ENCODE measurements around the gene ARL15.

The ARL15 gene

GRCh38 chr5:54140247-54140840, 170.0 kb downstream of the ARL15 start:
- no peak overlapping the region for H3K9ac ChIP-seq (ENCODE audit: low read length)
- H3K9me3 ChIP-seq (ENCODE audit: low read length), result no peaks in the 10 kb centered on the region
- no peaks in the 10 kb centered on the region for H3K27me3 ChIP-seq (ENCODE audit: control insufficient read depth in 1 of 2, insufficient read depth in 2 of 2, low read length in 2 of 2)
- no peaks in the 10 kb centered on the region for H3K36me3 ChIP-seq (ENCODE audit: insufficient read depth, low read length)
- H3K4me1 ChIP-seq (ENCODE audit: insufficient read depth, low read length), result peaks cover 12% of the 10 kb centered on the region
- H3K27ac ChIP-seq (ENCODE audit: low read depth, low read length), result no peak overlapping the region
- H3K4me3 ChIP-seq (ENCODE audit: low read depth in 1 of 2, low read length in 2 of 2), result no peak overlapping the region

GRCh38 chr5:54136516-54137440, 173.6 kb downstream of the ARL15 start:
- no peaks in the 10 kb centered on the region for H3K36me3 ChIP-seq (ENCODE audit: insufficient read depth, low read length)
- H3K9me3 ChIP-seq (ENCODE audit: low read length), result no peaks in the 10 kb centered on the region
- peaks cover 15% of the 10 kb centered on the region for H3K4me1 ChIP-seq (ENCODE audit: insufficient read depth, low read length)
- no peak overlapping the region for H3K27ac ChIP-seq (ENCODE audit: low read depth, low read length)
- H3K4me3 ChIP-seq (ENCODE audit: low read depth in 1 of 2, low read length in 2 of 2), result no peak overlapping the region
- H3K27me3 ChIP-seq (ENCODE audit: control insufficient read depth in 1 of 2, insufficient read depth in 2 of 2, low read length in 2 of 2), result no peaks in the 10 kb centered on the region
- H3K9ac ChIP-seq (ENCODE audit: low read length), result no peak overlapping the region

- H3K36me3 ChIP-seq (ENCODE audit: insufficient read depth, low read length), result no peaks in the 10 kb centered on the region
- no peak overlapping the region for H3K27ac ChIP-seq (ENCODE audit: low read depth, low read length)
- no peaks in the 10 kb centered on the region for H3K27me3 ChIP-seq (ENCODE audit: control insufficient read depth in 1 of 2, insufficient read depth in 2 of 2, low read length in 2 of 2)
- no peak overlapping the region for H3K9ac ChIP-seq (ENCODE audit: low read length)
- H3K4me3 ChIP-seq (ENCODE audit: low read depth in 1 of 2, low read length in 2 of 2), result no peak overlapping the region
- peaks cover 15% of the 10 kb centered on the region for H3K4me1 ChIP-seq (ENCODE audit: insufficient read depth, low read length)
- no peaks in the 10 kb centered on the region for H3K9me3 ChIP-seq (ENCODE audit: low read length)
These were observed 175.3 kb downstream of the ARL15 start for GRCh38 chr5:54135042-54135441.

- no peak overlapping the region for H3K27ac ChIP-seq (ENCODE audit: low read depth, low read length)
- H3K4me3 ChIP-seq (ENCODE audit: low read depth in 1 of 2, low read length in 2 of 2), result no peak overlapping the region
- H3K36me3 ChIP-seq (ENCODE audit: insufficient read depth, low read length), result no peaks in the 10 kb centered on the region
- H3K9me3 ChIP-seq (ENCODE audit: low read length), result no peaks in the 10 kb centered on the region
- H3K4me1 ChIP-seq (ENCODE audit: insufficient read depth, low read length), result peaks cover 15% of the 10 kb centered on the region
- H3K27me3 ChIP-seq (ENCODE audit: control insufficient read depth in 1 of 2, insufficient read depth in 2 of 2, low read length in 2 of 2), result no peaks in the 10 kb centered on the region
- H3K9ac ChIP-seq (ENCODE audit: low read length), result no peak overlapping the region
These were observed 176.5 kb downstream of the ARL15 start for GRCh38 chr5:54133917-54134316.

GRCh38 chr5:54120473-54120872, 189.9 kb downstream of the ARL15 start:
- Histone ChIP-seq H3K27ac (ENCODE audit: low read depth, low read length) (no peak overlapping the region), H3K27me3 (ENCODE audit: control insufficient read depth in 1 of 2, insufficient read depth in 2 of 2, low read length in 2 of 2) (no peaks in the 10 kb centered on the region), H3K4me1 (ENCODE audit: insufficient read depth, low read length) (no peaks in the 10 kb centered on the region), H3K4me3 (ENCODE audit: low read depth in 1 of 2, low read length in 2 of 2) (no peak overlapping the region), H3K9me3 (ENCODE audit: low read length) (no peaks in the 10 kb centered on the region), H3K36me3 (ENCODE audit: insufficient read depth, low read length) (no peaks in the 10 kb centered on the region), H3K9ac (ENCODE audit: low read length) (no peak overlapping the region)

GRCh38 chr5:54117957-54118356, 192.4 kb downstream of the ARL15 start:
- H3K4me1 ChIP-seq (ENCODE audit: insufficient read depth, low read length), result no peaks in the 10 kb centered on the region
- no peak overlapping the region for H3K4me3 ChIP-seq (ENCODE audit: low read depth in 1 of 2, low read length in 2 of 2)
- no peak overlapping the region for H3K27ac ChIP-seq (ENCODE audit: low read depth, low read length)
- no peak overlapping the region for H3K9ac ChIP-seq (ENCODE audit: low read length)
- no peaks in the 10 kb centered on the region for H3K9me3 ChIP-seq (ENCODE audit: low read length)
- no peaks in the 10 kb centered on the region for H3K27me3 ChIP-seq (ENCODE audit: control insufficient read depth in 1 of 2, insufficient read depth in 2 of 2, low read length in 2 of 2)
- no peaks in the 10 kb centered on the region for H3K36me3 ChIP-seq (ENCODE audit: insufficient read depth, low read length)

- Histone ChIP-seq H3K9me3 (ENCODE audit: low read length) (no peaks in the 10 kb centered on the region), H3K4me3 (ENCODE audit: low read depth in 1 of 2, low read length in 2 of 2) (no peak overlapping the region), H3K4me1 (ENCODE audit: insufficient read depth, low read length) (no peaks in the 10 kb centered on the region), H3K27me3 (ENCODE audit: control insufficient read depth in 1 of 2, insufficient read depth in 2 of 2, low read length in 2 of 2) (no peaks in the 10 kb centered on the region), H3K27ac (ENCODE audit: low read depth, low read length) (no peak overlapping the region), H3K36me3 (ENCODE audit: insufficient read depth, low read length) (no peaks in the 10 kb centered on the region), H3K9ac (ENCODE audit: low read length) (no peak overlapping the region)
These were observed 194.5 kb downstream of the ARL15 start for GRCh38 chr5:54115735-54116403.

- Histone ChIP-seq H3K36me3 (ENCODE audit: insufficient read depth, low read length) (no peaks in the 10 kb centered on the region), H3K9me3 (ENCODE audit: low read length) (no peaks in the 10 kb centered on the region), H3K4me1 (ENCODE audit: insufficient read depth, low read length) (peaks cover 3% of the 10 kb centered on the region), H3K27me3 (ENCODE audit: control insufficient read depth in 1 of 2, insufficient read depth in 2 of 2, low read length in 2 of 2) (no peaks in the 10 kb centered on the region), H3K9ac (ENCODE audit: low read length) (no peak overlapping the region), H3K27ac (ENCODE audit: low read depth, low read length) (no peak overlapping the region), H3K4me3 (ENCODE audit: low read depth in 1 of 2, low read length in 2 of 2) (no peak overlapping the region)
These were observed 197.3 kb downstream of the ARL15 start for GRCh38 chr5:54113060-54113459.

- Histone ChIP-seq H3K27me3 (ENCODE audit: control insufficient read depth in 1 of 2, insufficient read depth in 2 of 2, low read length in 2 of 2) (no peaks in the 10 kb centered on the region), H3K4me1 (ENCODE audit: insufficient read depth, low read length) (peaks cover 3% of the 10 kb centered on the region), H3K4me3 (ENCODE audit: low read depth in 1 of 2, low read length in 2 of 2) (no peak overlapping the region), H3K9ac (ENCODE audit: low read length) (no peak overlapping the region), H3K27ac (ENCODE audit: low read depth, low read length) (no peak overlapping the region), H3K9me3 (ENCODE audit: low read length) (no peaks in the 10 kb centered on the region), H3K36me3 (ENCODE audit: insufficient read depth, low read length) (no peaks in the 10 kb centered on the region)
These were observed 200.6 kb downstream of the ARL15 start for GRCh38 chr5:54109626-54110330.

- no peaks in the 10 kb centered on the region for H3K9me3 ChIP-seq (ENCODE audit: low read length)
- no peak overlapping the region for H3K27ac ChIP-seq (ENCODE audit: low read depth, low read length)
- no peaks in the 10 kb centered on the region for H3K36me3 ChIP-seq (ENCODE audit: insufficient read depth, low read length)
- H3K4me3 ChIP-seq (ENCODE audit: low read depth in 1 of 2, low read length in 2 of 2), result no peak overlapping the region
- H3K27me3 ChIP-seq (ENCODE audit: control insufficient read depth in 1 of 2, insufficient read depth in 2 of 2, low read length in 2 of 2), result no peaks in the 10 kb centered on the region
- peaks cover 3% of the 10 kb centered on the region for H3K4me1 ChIP-seq (ENCODE audit: insufficient read depth, low read length)
- H3K9ac ChIP-seq (ENCODE audit: low read length), result no peak overlapping the region
These were observed 202.2 kb downstream of the ARL15 start for GRCh38 chr5:54108136-54108535.

GRCh38 chr5:54103871-54104270, 206.5 kb downstream of the ARL15 start:
- Histone ChIP-seq H3K27me3 (ENCODE audit: control insufficient read depth in 1 of 2, insufficient read depth in 2 of 2, low read length in 2 of 2) (no peaks in the 10 kb centered on the region), H3K4me1 (ENCODE audit: insufficient read depth, low read length) (no peaks in the 10 kb centered on the region), H3K9me3 (ENCODE audit: low read length) (no peaks in the 10 kb centered on the region), H3K27ac (ENCODE audit: low read depth, low read length) (no peak overlapping the region), H3K36me3 (ENCODE audit: insufficient read depth, low read length) (no peaks in the 10 kb centered on the region), H3K9ac (ENCODE audit: low read length) (no peak overlapping the region), H3K4me3 (ENCODE audit: low read depth in 1 of 2, low read length in 2 of 2) (no peak overlapping the region)
